PFSK-1 (cell line): ENCODE measurements around the gene DAGLB.

Source experiments
- POLR2AphosphoS5 ChIP-seq: IDR thresholded peaks from 2 replicates; pipeline ENCODE4 v1.6.1; 2012; ENCODE audit warnings: low read depth, mild to moderate bottlenecking, control low read depth, low read length, moderate library complexity
- SIN3A ChIP-seq: IDR thresholded peaks from 2 replicates; pipeline ENCODE4 v1.6.1; 2012; ENCODE audit warnings: mild to moderate bottlenecking, low read length, moderate library complexity, borderline replicate concordance; ENCODE audit not compliant: insufficient read depth
- TAF1 ChIP-seq: IDR thresholded peaks from 2 replicates; pipeline ENCODE4 v1.6.1; 2012; ENCODE audit warnings: low read length, control low read depth, borderline replicate concordance; ENCODE audit not compliant: insufficient read depth

GRCh38 chr7:6444516-6445269 is 3.1 kb downstream of the DAGLB start:
- TF ChIP-seq POLR2AphosphoS5 (no peak), TAF1 (no peak), SIN3A (no peak)
